Transverse colon (tissue), 4 donors: Measurements from ENCODE around the gene DBNDD1. TPM values are rescaled to one million over a fixed set of nuclear protein-coding genes. Genes with fewer than 3 reads are reported as not detected.

Experiments used
- DNase-seq: peaks from one replicate; pipeline ENCODE4 v3.0.0-alpha.2; 2019
- H3K27ac ChIP-seq, 4 donors: fragments of 200-600 bp; sonication (generic); 2 replicates each; pipeline ENCODE4 v1.5.1; 2016 to 2018; ENCODE audit warnings: inconsistent platforms in 4 of 4
- H3K27me3 ChIP-seq: fragments of 200-600 bp; sonication (generic); 2 replicates; pipeline ENCODE4 v1.5.1; 2017; ENCODE audit warnings: inconsistent platforms
- H3K36me3 ChIP-seq, 4 donors: fragments of 200-600 bp; sonication (generic); 2 replicates each; pipeline ENCODE4 v1.5.1; 2017 to 2019; ENCODE audit warnings: inconsistent platforms in 4 of 4
- H3K4me1 ChIP-seq, 4 donors: fragments of 200-600 bp; sonication (generic); 2 replicates each; pipeline ENCODE4 v1.5.1; 2017 to 2020; ENCODE audit warnings: inconsistent platforms in 4 of 4
- H3K4me3 ChIP-seq, 4 donors: fragments of 200-600 bp; sonication (generic); 1 replicate in 1 of 4; 2 replicates in 3 of 4; pipeline versions ENCODE4 v1.5.1 to v1.6.1; 2017 to 2019; ENCODE audit warnings: inconsistent platforms in 4 of 4
- H3K9me3 ChIP-seq, 2 donors: fragments of 200-600 bp; sonication (generic); 2 replicates each; pipeline ENCODE4 v1.5.1; 2017 to 2019; ENCODE audit warnings: inconsistent platforms in 2 of 2
- EP300 ChIP-seq: sonication (generic); formaldehyde crosslinking; IDR thresholded peaks from one replicate; pipeline ENCODE4 v1.6.1; 2017; ENCODE audit warnings: antibody characterized with exemption, low read depth
- POLR2A ChIP-seq: fragments of 450-650 bp; IDR thresholded peaks from one replicate; pipeline ENCODE4 v1.6.1; 2016; ENCODE audit warnings: antibody characterized with exemption, mild to moderate bottlenecking, moderate library complexity
- POLR2AphosphoS5 ChIP-seq, 3 donors: sonication (generic); formaldehyde crosslinking; IDR thresholded peaks; one replicate each; pipeline ENCODE4 v1.6.1; 2016; ENCODE audit warnings: antibody characterized with exemption in 3 of 3
- WGBS, 2 donors: methylation state at CpG; one replicate each; pipeline ENCODE4 v1.1.5; 2018; ENCODE audit warnings: low coverage in 1 of 2; 5-methylcytosine and 5-hydroxymethylcytosine counted together
- in situ Hi-C, 4 donors: fragments of 200-750 bp; cut with MboI; loops; one replicate each; pipeline versions ENCODE4 v1.15.0 to v1.15.1; 2017; ENCODE audit warnings: low sequenced_read_pairs in 3 of 4, low pct_ligation_motif_present in 1 of 4, low pct_unique_long_range_greater_than_20kb in 1 of 4
- intact Hi-C: fragments of 100-400 bp; cut with DNase I; formaldehyde crosslinking; loops from one replicate; pipeline ENCODE4 v1.15.1; 2023; ENCODE audit warnings: low total_unique reads
- total RNA-seq, 4 donors: library from RNA; depleted of rRNA; stranded (reverse); fragments of >200 nt; gene quantifications; one replicate each; pipeline ENCODE4 v1.1.0, GENCODE V29; 2016
- TF ChIP-seq, protein P1 (sequence below), 5 experiments: fragments of 200-600 bp in 3 of 5; fragments of 450-650 bp in 2 of 5; sonication (generic) in 3 of 5; IDR thresholded peaks; 1 replicate in 2 of 5; 2 replicates in 3 of 5; pipeline ENCODE4 v1.5.1; 2016 to 2017; ENCODE audit warnings: antibody characterized with exemption in 5 of 5, inconsistent platforms in 3 of 5, mild to moderate bottlenecking in 2 of 5, moderate library complexity in 1 of 5

DBNDD1 gene
- total RNA-seq, 4 donors from 2014 or later: 6.8 to 33.7 (median 14.2) TPM

- H3K9me3 ChIP-seq: no peaks in the 10 kb centered on the region
- WGBS, 2 donors: 86% methylated on average over 21 of the region's 23 CpGs; no CpG with 5 or more reads in 1 of the 2 donors
- no peaks in the 10 kb centered on the region for H3K27me3 ChIP-seq
- H3K4me3 ChIP-seq: peak overlapping the region in 1 of 4 donors; percentile 20
- H3K36me3 ChIP-seq: peaks cover 0 to 5% (median 2%) of the 10 kb centered on the region in 4 donors
- in situ Hi-C loops: no loop called here
- peaks cover 0 to under 1% (median 0%) of the 10 kb centered on the region in 4 donors for H3K4me1 ChIP-seq
- no peak for DNase-seq
- TF ChIP-seq, protein P1, sequence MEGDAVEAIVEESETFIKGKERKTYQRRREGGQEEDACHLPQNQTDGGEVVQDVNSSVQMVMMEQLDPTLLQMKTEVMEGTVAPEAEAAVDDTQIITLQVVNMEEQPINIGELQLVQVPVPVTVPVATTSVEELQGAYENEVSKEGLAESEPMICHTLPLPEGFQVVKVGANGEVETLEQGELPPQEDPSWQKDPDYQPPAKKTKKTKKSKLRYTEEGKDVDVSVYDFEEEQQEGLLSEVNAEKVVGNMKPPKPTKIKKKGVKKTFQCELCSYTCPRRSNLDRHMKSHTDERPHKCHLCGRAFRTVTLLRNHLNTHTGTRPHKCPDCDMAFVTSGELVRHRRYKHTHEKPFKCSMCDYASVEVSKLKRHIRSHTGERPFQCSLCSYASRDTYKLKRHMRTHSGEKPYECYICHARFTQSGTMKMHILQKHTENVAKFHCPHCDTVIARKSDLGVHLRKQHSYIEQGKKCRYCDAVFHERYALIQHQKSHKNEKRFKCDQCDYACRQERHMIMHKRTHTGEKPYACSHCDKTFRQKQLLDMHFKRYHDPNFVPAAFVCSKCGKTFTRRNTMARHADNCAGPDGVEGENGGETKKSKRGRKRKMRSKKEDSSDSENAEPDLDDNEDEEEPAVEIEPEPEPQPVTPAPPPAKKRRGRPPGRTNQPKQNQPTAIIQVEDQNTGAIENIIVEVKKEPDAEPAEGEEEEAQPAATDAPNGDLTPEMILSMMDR (IDR thresholded peaks at IDR 0.05): no peak
- TF ChIP-seq EP300: no peak
- H3K27ac ChIP-seq: peak overlapping the region in 1 of 4 donors; percentile 25
- intact Hi-C loops: no loop called here
Observed at GRCh38 chr16:89957216-89957785, 62.0 kb downstream of the DBNDD1 start.

- Histone ChIP-seq H3K4me3 (no peak overlapping the region), H3K27ac (peak overlapping the region in 1 of 4 donors; percentile 30), H3K27me3 (no peaks in the 10 kb centered on the region), H3K9me3 (no peaks in the 10 kb centered on the region), H3K4me1 (peaks cover 0 to 6% (median 0%) of the 10 kb centered on the region in 4 donors), H3K36me3 (peaks cover 0 to 5% (median 2%) of the 10 kb centered on the region in 4 donors)
- 91 to 93% methylated on average over 6 to 15 of the region's 15 CpGs for WGBS, 2 donors
- no peak for TF ChIP-seq POLR2A
- TF ChIP-seq, protein P1 (IDR thresholded peaks at IDR 0.05): no peak
- intact Hi-C loops: no loop called here
- DNase-seq: no peak
- in situ Hi-C loops: no loop called here
Observed at GRCh38 chr16:89956505-89957215, 62.6 kb downstream of the DBNDD1 start.

- no peaks in the 10 kb centered on the region for H3K9me3 ChIP-seq
- WGBS, 2 donors: 93% methylated on average over 15 of the region's 15 CpGs; no CpG with 5 or more reads in 1 of the 2 donors
- peaks cover 0 to 5% (median 2%) of the 10 kb centered on the region in 4 donors for H3K36me3 ChIP-seq
- intact Hi-C loops (no loop called here), in situ Hi-C loops (no loop called here)
- TF ChIP-seq EP300: no peak
- TF ChIP-seq, protein P1 (IDR thresholded peaks at IDR 0.05): no peak
- no peak for TF ChIP-seq POLR2AphosphoS5 (IDR thresholded peaks at IDR 0.05)
- no peak for TF ChIP-seq POLR2A
- no peaks in the 10 kb centered on the region for H3K27me3 ChIP-seq
- peaks cover 0 to 11% (median 0%) of the 10 kb centered on the region in 4 donors for H3K4me1 ChIP-seq
- H3K4me3 ChIP-seq: no peak overlapping the region
- no peak for DNase-seq
- H3K27ac ChIP-seq: no peak overlapping the region
Observed at GRCh38 chr16:89955001-89955685, 64.1 kb downstream of the DBNDD1 start.

Other genes with a start within 250 kb of the DBNDD1 start
- 10 to 100 TPM in 2 of 4 donors, 1 to 10 TPM in 2; 2.9 to 78.0 (median 9.7) TPM for gene FANCA, start 202.8 kb downstream of the DBNDD1 start, total RNA-seq
- 100 to 1,000 TPM in 3 of 4 donors, 10 to 100 TPM in 1; 79.6 to 190 (median 131) TPM for gene SPIRE2, start 191.0 kb downstream of the DBNDD1 start, total RNA-seq
- 100 to 1,000 TPM; 202 to 648 (median 354) TPM for gene TCF25, start 145.9 kb downstream of the DBNDD1 start, total RNA-seq
- gene MC1R, start 100.6 kb downstream of the DBNDD1 start, total RNA-seq: 1 to 10 TPM; 2.9 to 7.2 (median 6.7) TPM
- gene TUBB3, start 96.1 kb downstream of the DBNDD1 start, total RNA-seq: 10 to 100 TPM in 1 of 4 donors, 1 to 10 TPM in 3; 2.4 to 12.7 (median 4.6) TPM
- 10 to 100 TPM; 54.8 to 96.7 (median 78.1) TPM for gene DEF8, start 70.7 kb downstream of the DBNDD1 start, total RNA-seq
- not detected for gene PRDM7, start 57.9 kb upstream of the DBNDD1 start, total RNA-seq